ENCODE results near the gene MINDY4.

MINDY4 gene

DNA sequence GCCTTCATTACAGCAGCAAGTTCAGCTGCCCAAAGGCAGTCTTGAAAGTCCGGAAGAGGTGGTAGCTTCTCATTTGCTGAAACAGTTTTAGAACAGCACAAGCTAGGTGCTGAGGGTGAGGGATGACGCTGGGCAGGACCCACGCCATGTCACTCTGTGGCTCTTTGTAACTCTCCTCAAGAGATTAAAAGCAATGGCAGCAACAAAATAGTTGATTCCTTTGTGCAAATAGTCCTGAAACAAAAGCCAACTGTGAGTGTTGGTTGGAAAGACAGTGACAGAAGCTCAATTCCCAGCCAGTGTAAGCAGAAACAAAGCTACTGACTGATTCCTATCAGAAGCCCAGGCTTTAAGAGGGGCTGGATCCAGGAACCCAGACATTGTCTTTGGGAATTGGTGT is 92.9 kb downstream of the MINDY4 start:
- POLR2A ChIA-PET: no interaction called here
- Histone ChIP-seq H3K4me1 (ENCODE audit: control insufficient read depth, insufficient read depth, low read length) (no peaks in the 10 kb centered on the region), H3K9me3 (ENCODE audit: control insufficient read depth, insufficient read depth, low read depth, low read length) (no peaks in the 10 kb centered on the region), H3K36me3 (ENCODE audit: control insufficient read depth in 2 of 2, insufficient read depth in 1 of 2, low read length in 2 of 2) (no peaks in the 10 kb centered on the region), H3K27ac (ENCODE audit: extremely low read depth, low read depth, low read length) (no peak overlapping the region), H3K4me3 (ENCODE audit: low read depth, low read length) (no peak overlapping the region)
- no peak for TF ChIP-seq ZNF561 (tag by site-specific recombination; IDR thresholded peaks at IDR 0.05; ENCODE audit: borderline replicate concordance)
- no peak for TF ChIP-seq ZNF391 (tag by site-specific recombination; IDR thresholded peaks at IDR 0.05; ENCODE audit: borderline replicate concordance, low read depth)
- no peak for TF ChIP-seq ZNF785 (tag by site-specific recombination; IDR thresholded peaks at IDR 0.05)
- TF ChIP-seq ZBTB26 (tag by site-specific recombination; optimal IDR thresholded peaks at IDR 0.05): no peak
- no peak for TF ChIP-seq ZNF514 (tag by site-specific recombination; IDR thresholded peaks at IDR 0.05)
- TF ChIP-seq ZNF23 (tag by site-specific recombination; IDR thresholded peaks at IDR 0.05; ENCODE audit: borderline replicate concordance): no peak
- TF ChIP-seq ZNF623 (tag by site-specific recombination; IDR thresholded peaks at IDR 0.05): no peak
- no peak for TF ChIP-seq GLIS2 (tag by site-specific recombination; IDR thresholded peaks at IDR 0.05)
- TF ChIP-seq ZNF529 (tag by site-specific recombination; IDR thresholded peaks at IDR 0.05; ENCODE audit: insufficient replicate concordance): no peak
- TF ChIP-seq ZNF138 (tag by site-specific recombination; IDR thresholded peaks at IDR 0.05; ENCODE audit: borderline replicate concordance): no peak
- no peak for TF ChIP-seq ZNF423 (tag by site-specific recombination; IDR thresholded peaks at IDR 0.05)
- no peak for TF ChIP-seq SCRT1 (tag by site-specific recombination; IDR thresholded peaks at IDR 0.05; ENCODE audit: borderline replicate concordance)
- TF ChIP-seq HOXC10 (CRISPR knock-in tag; IDR thresholded peaks at IDR 0.05): no peak
- no peak for TF ChIP-seq BCL11B (tag by site-specific recombination; IDR thresholded peaks at IDR 0.05; ENCODE audit: low read depth)
- no peak for TF ChIP-seq MYNN (tag by site-specific recombination; IDR thresholded peaks at IDR 0.05; ENCODE audit: borderline replicate concordance)
- TF ChIP-seq PATZ1 (tag by site-specific recombination; IDR thresholded peaks at IDR 0.05): no peak
- no peak for TF ChIP-seq ZNF530 (tag by site-specific recombination; IDR thresholded peaks at IDR 0.05; ENCODE audit: low read depth)
- TF ChIP-seq ZBTB8A (tag by site-specific recombination; IDR thresholded peaks at IDR 0.05): no peak
- no peak for TF ChIP-seq SP3 (tag by site-specific recombination; IDR thresholded peaks at IDR 0.05)
- no peak for TF ChIP-seq MZF1 (tag by site-specific recombination; IDR thresholded peaks at IDR 0.05; ENCODE audit: borderline replicate concordance)
- CTCF ChIA-PET: interaction anchor here (0.5 kb wide), 1 partner anchor 259 kb away, joined by 3 read pairs; no protein-coding TSS in a partner anchor

- H3K9me3 ChIP-seq (ENCODE audit: control insufficient read depth, insufficient read depth, low read depth, low read length): no peaks in the 10 kb centered on the region
- POLR2A ChIA-PET: no interaction called here
- H3K4me1 ChIP-seq (ENCODE audit: control insufficient read depth, insufficient read depth, low read length): no peaks in the 10 kb centered on the region
- H3K4me3 ChIP-seq (ENCODE audit: low read depth, low read length): no peak overlapping the region
- CTCF ChIA-PET: no interaction called here
- no peak overlapping the region for H3K27ac ChIP-seq (ENCODE audit: extremely low read depth, low read depth, low read length)
- no peak for TF ChIP-seq ZNF571 (tag by site-specific recombination; IDR thresholded peaks at IDR 0.05)
- no peak for TF ChIP-seq ZNF785 (tag by site-specific recombination; IDR thresholded peaks at IDR 0.05)
- TF ChIP-seq ZNF776 (tag by site-specific recombination; IDR thresholded peaks at IDR 0.05; ENCODE audit: borderline replicate concordance): no peak
- no peak for TF ChIP-seq ZNF629 (tag by site-specific recombination; IDR thresholded peaks at IDR 0.05)
- H3K36me3 ChIP-seq (ENCODE audit: control insufficient read depth in 2 of 2, insufficient read depth in 1 of 2, low read length in 2 of 2): no peaks in the 10 kb centered on the region
Measured at GRCh38 chr7:30865076-30865475, 93.9 kb downstream of the MINDY4 start.
